SK-N-SH (cell line): ENCODE measurements around the gene ARF4. TPM values are rescaled to one million over a fixed set of nuclear protein-coding genes. Genes with fewer than 3 reads are reported as not detected.

Experiments used
- CTCF ChIA-PET: fragments of 300-600, 350-600 bp; formaldehyde crosslinking; extraction: SDS; loops from one replicate; lab custom pipeline; 2021; lab: Yijun Ruan, JAX
- POLR2A ChIA-PET: fragments of 350-600 bp; sonication (Branson Sonifier 250); formaldehyde crosslinking; extraction: SDS; loops from one replicate; lab custom pipeline; 2020; ENCODE audit warnings: antibody characterized with exemption, inconsistent platforms; lab: Yijun Ruan, JAX
- DNase-seq: peaks from one replicate; pipeline ENCODE4 v3.0.0; 2012
- H2AFZ ChIP-seq: fragments of 200-600 bp; sonication (generic); 2 replicates; pipeline ENCODE4 v1.8.1; 2016; ENCODE audit warnings: antibody characterized with exemption, mild to moderate bottlenecking, low read depth
- H3F3A ChIP-seq: fragments of 200-600 bp; sonication (generic); replicated peaks from 2 replicates; pipeline ENCODE3; 2016; ENCODE audit warnings: antibody characterized with exemption, mild to moderate bottlenecking; ENCODE audit not compliant: insufficient read depth
- H3K27ac ChIP-seq, 2 experiments: fragments of 200-500 bp in 1 of 2; fragments of 200-600 bp in 1 of 2; sonication (Bioruptor generic) in 1 of 2; sonication (generic), shearing (Covaris generic) in 1 of 2; 2 replicates each; pipeline versions ENCODE4 v1.5.1 to v1.6.1; 2014 to 2016; ENCODE audit warnings: low read depth in 2 of 2, inconsistent platforms in 1 of 2, low read length in 1 of 2, mild to moderate bottlenecking in 1 of 2, mixed read lengths in 1 of 2
- H3K27me3 ChIP-seq: fragments of 200-600 bp; sonication (generic), shearing (Covaris generic); 2 replicates; pipeline ENCODE4 v1.6.1; 2016; ENCODE audit warnings: mixed run types; ENCODE audit not compliant: insufficient read depth
- H3K36me3 ChIP-seq, 2 experiments: fragments of 200-500 bp in 1 of 2; fragments of 200-600 bp in 1 of 2; sonication (Bioruptor generic) in 1 of 2; sonication (generic) in 1 of 2; replicated peaks in 1 of 2; 2 replicates each; pipeline versions ENCODE3 to v1.5.1; 2014 to 2016; ENCODE audit warnings: low read length in 1 of 2, mild to moderate bottlenecking in 1 of 2; ENCODE audit not compliant: insufficient read depth in 2 of 2, control insufficient read depth in 1 of 2
- H3K4me1 ChIP-seq, 2 experiments: fragments of 200-500 bp in 1 of 2; fragments of 200-600 bp in 1 of 2; sonication (Bioruptor generic) in 1 of 2; sonication (generic), shearing (Covaris generic) in 1 of 2; 2 replicates each; pipeline versions ENCODE4 v1.5.1 to v1.6.1; 2014 to 2016; ENCODE audit warnings: low read depth in 1 of 2, low read length in 1 of 2, mixed run types in 1 of 2; ENCODE audit not compliant: insufficient read depth in 2 of 2, control insufficient read depth in 1 of 2
- H3K4me2 ChIP-seq: fragments of 200-600 bp; sonication (generic), shearing (Covaris generic); 2 replicates; pipeline ENCODE4 v1.6.1; 2017; ENCODE audit warnings: mixed run types
- H3K4me3 ChIP-seq, 2 experiments: fragments of 200-500 bp in 1 of 2; fragments of 200-600 bp in 1 of 2; sonication (Bioruptor generic) in 1 of 2; sonication (generic), shearing (Covaris generic) in 1 of 2; 2 replicates each; pipeline versions ENCODE4 v1.5.1 to v1.8.1; 2014 to 2016; ENCODE audit warnings: low read depth in 2 of 2, inconsistent platforms in 1 of 2, low read length in 1 of 2, mild to moderate bottlenecking in 1 of 2, mixed read lengths in 1 of 2, moderate library complexity in 1 of 2
- H3K79me2 ChIP-seq: fragments of 200-600 bp; sonication (generic); 2 replicates; pipeline ENCODE4 v1.8.1; 2017; ENCODE audit warnings: mild to moderate bottlenecking; ENCODE audit not compliant: insufficient read depth
- H3K9ac ChIP-seq: fragments of 200-600 bp; sonication (generic); 2 replicates; pipeline ENCODE4 v1.6.1; 2017; ENCODE audit warnings: mixed run types
- H3K9me2 ChIP-seq: fragments of 200-600 bp; sonication (generic); 2 replicates; pipeline ENCODE4 v1.6.1; 2017; ENCODE audit warnings: mixed run types
- H3K9me3 ChIP-seq: fragments of 200-600 bp; sonication (generic); 2 replicates; pipeline ENCODE4 v1.6.1; 2017; ENCODE audit warnings: mixed run types, mild to moderate bottlenecking, moderate library complexity
- H4K20me1 ChIP-seq: fragments of 200-600 bp; sonication (generic); 2 replicates; pipeline ENCODE4 v1.6.1; 2017; ENCODE audit warnings: mild to moderate bottlenecking, mixed run types; ENCODE audit not compliant: insufficient read depth
- CHD2 ChIP-seq: fragments of 150-350 bp; IDR thresholded peaks from 2 replicates; pipeline ENCODE4 v1.6.1; 2018; ENCODE audit warnings: low read length; ENCODE audit not compliant: partially characterized antibody
- ELF1 ChIP-seq: IDR thresholded peaks from 2 replicates; pipeline ENCODE4 v1.4.0; 2012
- EP300 ChIP-seq, 2 experiments: IDR thresholded peaks; 2 replicates each; pipeline versions ENCODE4 v1.4.0 to v1.6.1; 2012; ENCODE audit warnings: borderline replicate concordance in 1 of 2, low read depth in 1 of 2, low read length in 1 of 2
- EZH2phosphoT487 ChIP-seq: fragments of 200-600 bp; sonication (generic); IDR thresholded peaks from 2 replicates; pipeline ENCODE4 v1.6.1; 2017; ENCODE audit warnings: low read depth, mixed run types, mild to moderate bottlenecking, antibody characterized with exemption, moderate library complexity, borderline replicate concordance
- FOSL2 ChIP-seq: IDR thresholded peaks from 2 replicates; pipeline ENCODE4 v1.4.0; 2012; ENCODE audit warnings: low read depth, mild to moderate bottlenecking, moderate library complexity, borderline replicate concordance
- FOXM1 ChIP-seq: IDR thresholded peaks from 2 replicates; pipeline ENCODE4 v1.4.0; 2012; ENCODE audit warnings: low read depth, mild to moderate bottlenecking
- GABPA ChIP-seq: IDR thresholded peaks from 2 replicates; pipeline ENCODE4 v1.4.0; 2012; ENCODE audit warnings: low read depth, mild to moderate bottlenecking
- GATA2 ChIP-seq: sonication (generic); formaldehyde crosslinking; IDR thresholded peaks from 2 replicates; pipeline ENCODE4 v1.5.0; 2020; ENCODE audit warnings: mild to moderate bottlenecking, missing genetic modification reagents
- JUND ChIP-seq: IDR thresholded peaks from 2 replicates; pipeline ENCODE4 v1.4.0; 2012
- MXI1 ChIP-seq: IDR thresholded peaks from 2 replicates; pipeline ENCODE4 v1.6.1; 2012; ENCODE audit warnings: mild to moderate bottlenecking, low read depth, low read length, improper control_type of control experiment
- NFIC ChIP-seq: IDR thresholded peaks from 2 replicates; pipeline ENCODE4 v1.4.0; 2012; ENCODE audit warnings: borderline replicate concordance
- POLR2AphosphoS5 ChIP-seq: IDR thresholded peaks from 2 replicates; pipeline ENCODE4 v1.6.1; 2012; ENCODE audit warnings: low read depth, low read length
- RAD21 ChIP-seq: IDR thresholded peaks from 2 replicates; pipeline ENCODE4 v1.6.1; 2012; ENCODE audit warnings: mild to moderate bottlenecking, low read length
- RXRA ChIP-seq: IDR thresholded peaks from 2 replicates; pipeline ENCODE4 v1.4.0; 2012; ENCODE audit warnings: low read depth, mild to moderate bottlenecking, borderline replicate concordance
- SIN3A ChIP-seq: IDR thresholded peaks from 2 replicates; pipeline ENCODE4 v1.6.1; 2012; ENCODE audit warnings: low read depth, mild to moderate bottlenecking, low read length, moderate library complexity, borderline replicate concordance
- SMC3 ChIP-seq: IDR thresholded peaks from 2 replicates; pipeline ENCODE4 v1.6.1; 2012; ENCODE audit warnings: low read depth, low read length, improper control_type of control experiment
- TAF1 ChIP-seq: IDR thresholded peaks from 2 replicates; pipeline ENCODE4 v1.6.1; 2012; ENCODE audit warnings: low read depth, mild to moderate bottlenecking, low read length, moderate library complexity, borderline replicate concordance
- TCF12 ChIP-seq: IDR thresholded peaks from 2 replicates; pipeline ENCODE4 v1.4.0; 2012
- YY1 ChIP-seq: IDR thresholded peaks from 2 replicates; pipeline ENCODE4 v1.4.0; 2012; ENCODE audit warnings: low read depth, mild to moderate bottlenecking
- WGBS: methylation state at CpG from one replicate; pipeline ENCODE4 v1.1.6; 2017; ENCODE audit warnings: low lambda C conversion rate; 5-methylcytosine and 5-hydroxymethylcytosine counted together
- polyA plus RNA-seq, 3 experiments: library from polyadenylated mRNA; depleted of rRNA; stranded (reverse); fragments of >200 nt; gene quantifications; 2 replicates each; pipeline ENCODE4 v1.2.3, GENCODE V29; 2012
- TF ChIP-seq, protein P1 (sequence below): IDR thresholded peaks from 2 replicates; pipeline ENCODE4 v1.4.0; 2012; ENCODE audit warnings: low read depth
- TF ChIP-seq, protein P2 (sequence below): IDR thresholded peaks from 2 replicates; pipeline ENCODE4 v1.4.0; 2012; ENCODE audit warnings: low read depth, borderline replicate concordance
- TF ChIP-seq, protein P3 (sequence below): IDR thresholded peaks from 2 replicates; pipeline ENCODE4 v1.4.0; 2012; ENCODE audit warnings: low read depth, borderline replicate concordance

The ARF4 gene
- polyA plus RNA-seq, 1 of the 3 experiments (the other 2 are of a cell fraction): 150 TPM

DNA sequence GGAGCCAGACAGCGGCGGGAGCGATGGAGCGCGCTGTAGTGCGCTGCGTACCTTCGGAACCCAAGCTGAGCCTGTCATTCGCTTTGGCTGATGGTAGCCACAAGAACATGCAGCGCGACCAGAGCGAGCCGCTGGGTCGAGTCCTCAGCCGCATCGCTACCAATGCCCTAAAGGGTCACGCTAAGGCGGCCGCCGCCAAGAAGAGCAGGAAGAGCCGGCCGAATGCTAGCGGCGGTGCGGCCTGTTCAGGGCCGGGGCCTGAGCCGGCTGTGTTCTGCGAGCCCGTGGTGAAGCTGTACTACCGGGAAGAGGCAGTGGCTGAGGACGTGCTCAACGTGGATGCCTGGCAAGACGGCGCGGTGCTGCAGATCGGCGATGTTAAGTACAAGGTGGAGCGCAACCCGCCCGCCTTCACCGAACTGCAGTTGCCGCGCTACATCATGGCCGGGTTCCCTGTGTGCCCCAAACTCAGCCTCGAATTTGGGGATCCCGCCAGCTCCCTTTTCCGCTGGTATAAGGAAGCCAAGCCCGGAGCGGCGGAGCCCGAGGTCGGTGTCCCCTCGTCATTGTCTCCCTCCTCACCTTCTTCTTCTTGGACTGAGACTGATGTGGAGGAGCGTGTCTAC, 40.6 kb downstream of the ARF4 start:
- Histone ChIP-seq H3K9me3 (no peaks in the 10 kb centered on the region), H2AFZ (peak overlapping the region; percentile 95; the same call in 1 of the 2 replicates), H3K79me2 (peaks cover 52% of the 10 kb centered on the region), H3K9me2 (no peaks in the 10 kb centered on the region), H3K36me3 (peaks cover 20 to 22% of the 10 kb centered on the region in 2 experiments), H3K4me1 (peaks cover 0 to 12% of the 10 kb centered on the region in 2 experiments; a peak in 2 of 4 replicates), H4K20me1 (peaks cover 9% of the 10 kb centered on the region; the same call in 1 of the 2 replicates), H3K4me3 (peak overlapping the region; percentile 81 to 88), H3K9ac (peak overlapping the region; percentile 79), H3K4me2 (peak overlapping the region; percentile 77), H3K27me3 (no peaks in the 10 kb centered on the region), H3K27ac (peak overlapping the region; percentile 74 to 96), H3F3A (peaks cover 3% of the 10 kb centered on the region)
- no peak for DNase-seq
- ChIA-PET CTCF (interaction anchor here (0.7 to 1.8 kb wide), 6 partner anchors 12 to 457 kb away, joined by 3 to 5 read pairs (median 3); partner anchors contain the start of gene ARF4), POLR2A (interaction anchor here (0.8 to 2.9 kb wide), 6 partner anchors 12 to 458 kb away, joined by 3 to 19 read pairs (median 3); partner anchors contain the start of genes APPL1, ARF4 and DNAH12)
- TF ChIP-seq TAF1 (no peak), GABPA (no peak), EP300 (IDR thresholded peaks at IDR 0.05; ENCODE audit: borderline replicate concordance in 1 of 2, low read depth in 1 of 2, low read length in 1 of 2) (no peak), SMC3 (no peak), GATA2 (CRISPR knock-in tag) (no peak), YY1 (0 out of 2 replicates have a peak, but pooled peaks have one; percentile 2)
- 5% methylated on average over 13 of the region's 54 CpGs for WGBS

DNA sequence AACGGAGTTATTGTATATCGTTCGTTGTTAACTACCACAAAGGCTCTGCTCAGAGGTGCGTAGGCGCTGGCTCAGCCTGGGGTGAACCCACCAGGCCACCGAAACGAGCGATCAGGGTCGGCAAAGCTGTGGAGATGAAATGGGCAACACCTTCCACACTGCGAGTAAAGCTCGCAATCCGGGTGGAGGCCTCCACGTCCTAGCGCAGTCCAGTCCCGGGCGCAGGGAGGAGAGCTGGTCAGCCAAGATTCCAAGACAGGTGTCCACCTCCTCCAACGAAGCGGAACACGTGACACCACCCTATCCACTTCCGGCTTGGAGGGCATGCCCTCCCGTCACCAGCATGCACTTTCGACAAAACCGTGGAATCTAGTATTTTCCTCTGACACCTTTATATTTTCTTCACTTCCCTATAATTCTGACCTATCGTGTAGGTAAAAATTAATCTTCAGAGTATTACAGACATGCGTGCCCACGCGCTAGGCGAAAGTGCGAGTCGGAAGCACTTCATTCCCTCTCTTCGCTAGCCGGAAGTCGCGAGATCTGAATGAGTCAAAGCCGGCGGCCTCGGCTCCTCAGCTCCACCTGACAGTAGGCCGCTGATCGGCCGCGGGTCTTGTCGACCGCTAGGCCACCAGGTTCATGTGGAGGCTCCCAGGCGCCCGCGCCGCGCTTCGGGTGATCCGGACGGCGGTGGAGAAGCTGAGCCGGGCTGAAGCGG, 41.2 kb downstream of the ARF4 start, which contains the start of gene PDE12:
Gene PDE12 (plus strand): TSS at position 537 of the 721 bp plus-strand sequence. CDS start 106 bp downstream, at position 643.
- Histone ChIP-seq H3K79me2 (peaks cover 47% of the 10 kb centered on the region), H3K4me2 (peak within 1 kb of the TSS; percentile 77), H3K36me3 (peaks cover 15 to 18% of the 10 kb centered on the region in 2 experiments), H3K27ac (peak within 1 kb of the TSS; percentile 74 to 96), H3K9me3 (no peaks in the 10 kb centered on the region), H3K9ac (peak within 1 kb of the TSS; percentile 79), H3K4me3 (peak within 1 kb of the TSS; percentile 81 to 88), H3K27me3 (no peaks in the 10 kb centered on the region), H2AFZ (peak within 1 kb of the TSS; percentile 95), H3K4me1 (peaks cover 0 to 12% of the 10 kb centered on the region in 2 experiments; a peak in 2 of 4 replicates), H3F3A (peaks cover under 1% of the 10 kb centered on the region), H3K9me2 (no peaks in the 10 kb centered on the region), H4K20me1 (peaks cover 9% of the 10 kb centered on the region; the same call in 1 of the 2 replicates)
- ChIA-PET POLR2A (interaction anchor here (0.8 to 2.9 kb wide), 7 partner anchors 11 to 458 kb away, joined by 3 to 19 read pairs (median 3); partner anchors contain the start of genes APPL1, ARF4 and DNAH12), CTCF (interaction anchor here (0.7 to 1.8 kb wide), 5 partner anchors 23 to 456 kb away, joined by 3 to 5 read pairs (median 3); partner anchors contain the start of gene ARF4)
- 2% methylated on average over 30 of the region's 54 CpGs for WGBS
- DNase-seq: peak; percentile 88
- TF ChIP-seq FOXM1: 0 out of 2 replicates have a peak, but pooled peaks have one; percentile 28
- TF ChIP-seq CHD2: peak; percentile 98
- TF ChIP-seq POLR2AphosphoS5: peak; percentile 55
- 0 out of 2 replicates have a peak, but pooled peaks have one; percentile 18 for TF ChIP-seq RAD21
- peak; percentile 94 for TF ChIP-seq MXI1
- TF ChIP-seq NFIC: no peak; the same call in 1 of the 2 replicates
- TF ChIP-seq JUND: 0 out of 2 replicates have a peak, but pooled peaks have one; percentile 25
- no peak for TF ChIP-seq EZH2phosphoT487
- TF ChIP-seq, protein P1, sequence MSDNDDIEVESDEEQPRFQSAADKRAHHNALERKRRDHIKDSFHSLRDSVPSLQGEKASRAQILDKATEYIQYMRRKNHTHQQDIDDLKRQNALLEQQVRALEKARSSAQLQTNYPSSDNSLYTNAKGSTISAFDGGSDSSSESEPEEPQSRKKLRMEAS: peak; percentile 100
- TF ChIP-seq TCF12: no peak
- peak; percentile 97 for TF ChIP-seq ELF1
- TF ChIP-seq RXRA: peak; percentile 98
- TF ChIP-seq, protein P2, sequence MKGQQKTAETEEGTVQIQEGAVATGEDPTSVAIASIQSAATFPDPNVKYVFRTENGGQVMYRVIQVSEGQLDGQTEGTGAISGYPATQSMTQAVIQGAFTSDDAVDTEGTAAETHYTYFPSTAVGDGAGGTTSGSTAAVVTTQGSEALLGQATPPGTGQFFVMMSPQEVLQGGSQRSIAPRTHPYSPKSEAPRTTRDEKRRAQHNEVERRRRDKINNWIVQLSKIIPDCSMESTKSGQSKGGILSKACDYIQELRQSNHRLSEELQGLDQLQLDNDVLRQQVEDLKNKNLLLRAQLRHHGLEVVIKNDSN: peak; percentile 95
- TF ChIP-seq YY1: 0 out of 2 replicates have a peak, but pooled peaks have one; percentile 15
- TF ChIP-seq FOSL2: peak; percentile 69; the same call in 1 of the 2 replicates
- peak; percentile 92 for TF ChIP-seq SIN3A
- peak; percentile 91 for TF ChIP-seq GABPA
- TF ChIP-seq, protein P3, sequence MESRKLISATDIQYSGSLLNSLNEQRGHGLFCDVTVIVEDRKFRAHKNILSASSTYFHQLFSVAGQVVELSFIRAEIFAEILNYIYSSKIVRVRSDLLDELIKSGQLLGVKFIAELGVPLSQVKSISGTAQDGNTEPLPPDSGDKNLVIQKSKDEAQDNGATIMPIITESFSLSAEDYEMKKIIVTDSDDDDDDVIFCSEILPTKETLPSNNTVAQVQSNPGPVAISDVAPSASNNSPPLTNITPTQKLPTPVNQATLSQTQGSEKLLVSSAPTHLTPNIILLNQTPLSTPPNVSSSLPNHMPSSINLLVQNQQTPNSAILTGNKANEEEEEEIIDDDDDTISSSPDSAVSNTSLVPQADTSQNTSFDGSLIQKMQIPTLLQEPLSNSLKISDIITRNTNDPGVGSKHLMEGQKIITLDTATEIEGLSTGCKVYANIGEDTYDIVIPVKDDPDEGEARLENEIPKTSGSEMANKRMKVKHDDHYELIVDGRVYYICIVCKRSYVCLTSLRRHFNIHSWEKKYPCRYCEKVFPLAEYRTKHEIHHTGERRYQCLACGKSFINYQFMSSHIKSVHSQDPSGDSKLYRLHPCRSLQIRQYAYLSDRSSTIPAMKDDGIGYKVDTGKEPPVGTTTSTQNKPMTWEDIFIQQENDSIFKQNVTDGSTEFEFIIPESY: peak; percentile 94
